HG02610 (cell line): ENCODE measurements around the gene ZFAND3.
"Not testable (repeated sequence)": the region's sequence is repeated elsewhere in the genome, so short reads cannot be mapped to it uniquely, and the experiment has no call there.

Experiments used
- ATAC-seq: cut with Tn5 transposase; IDR thresholded peaks from one replicate; pipeline ENCODE4 v1.9.1; 2021; ENCODE audit warnings: mild to moderate bottlenecking, moderate library complexity; ENCODE audit not compliant: unreplicated experiment

ZFAND3 gene

GRCh38 chr6:37930288-37930971 is 110.9 kb downstream of the ZFAND3 start:
- no peak for ATAC-seq

GRCh38 chr6:37931066-37931465 is 111.5 kb downstream of the ZFAND3 start:
- ATAC-seq: no peak

- ATAC-seq: no peak
These were observed 114.7 kb downstream of the ZFAND3 start for GRCh38 chr6:37934276-37934675.

- no peak for ATAC-seq
These were observed 116.6 kb downstream of the ZFAND3 start for GRCh38 chr6:37936150-37936549.

GRCh38 chr6:37936906-37937305 is 117.4 kb downstream of the ZFAND3 start:
- ATAC-seq: no peak

GRCh38 chr6:37938909-37939308 is 119.4 kb downstream of the ZFAND3 start:
- no peak for ATAC-seq

GRCh38 chr6:37940074-37940847 is 120.7 kb downstream of the ZFAND3 start:
- ATAC-seq: no peak

GRCh38 chr6:37941871-37942270 is 122.3 kb downstream of the ZFAND3 start:
- ATAC-seq: no peak

GRCh38 chr6:37942606-37943376 is 123.3 kb downstream of the ZFAND3 start:
- no peak for ATAC-seq

GRCh38 chr6:37943436-37944058 is 124.0 kb downstream of the ZFAND3 start:
- peak; percentile 64 for ATAC-seq

- no peak for ATAC-seq
These were observed 126.5 kb downstream of the ZFAND3 start for GRCh38 chr6:37946057-37946456.

GRCh38 chr6:37947468-37947867 is 127.9 kb downstream of the ZFAND3 start:
- ATAC-seq: no peak

- ATAC-seq: not testable (repeated sequence)
These were observed 129.1 kb downstream of the ZFAND3 start for GRCh38 chr6:37948584-37948983.

GRCh38 chr6:37952027-37952426 is 132.5 kb downstream of the ZFAND3 start:
- ATAC-seq: no peak

- no peak for ATAC-seq
These were observed 135.3 kb downstream of the ZFAND3 start for GRCh38 chr6:37954791-37955190.

GRCh38 chr6:37956711-37957275 is 137.3 kb downstream of the ZFAND3 start:
- no peak for ATAC-seq

- ATAC-seq: no peak
These were observed 139.5 kb downstream of the ZFAND3 start for GRCh38 chr6:37959061-37959460.

GRCh38 chr6:37960139-37960935 is 140.8 kb downstream of the ZFAND3 start:
- ATAC-seq: no peak

GRCh38 chr6:37962481-37963080 is 143.1 kb downstream of the ZFAND3 start:
- ATAC-seq: not testable (repeated sequence)
